TTC549 (cell line): ENCODE measurements around the gene GRID1.

ENCODE experiments used
- FAIRE-seq: peaks from 2 replicates; lab custom pipeline; 2012; peaks lifted over from hg19 to GRCh38; lab: Jason Lieb, UNC

The GRID1 gene

GRCh38 chr10:86206240-86206579 lies 160.4 kb downstream of the GRID1 start:
- FAIRE-seq, result no peak

- no peak for FAIRE-seq
Measured at GRCh38 chr10:86205306-86206239, 161.0 kb downstream of the GRID1 start.

GRCh38 chr10:86204421-86205305 lies 161.9 kb downstream of the GRID1 start:
- no peak for FAIRE-seq

DNA sequence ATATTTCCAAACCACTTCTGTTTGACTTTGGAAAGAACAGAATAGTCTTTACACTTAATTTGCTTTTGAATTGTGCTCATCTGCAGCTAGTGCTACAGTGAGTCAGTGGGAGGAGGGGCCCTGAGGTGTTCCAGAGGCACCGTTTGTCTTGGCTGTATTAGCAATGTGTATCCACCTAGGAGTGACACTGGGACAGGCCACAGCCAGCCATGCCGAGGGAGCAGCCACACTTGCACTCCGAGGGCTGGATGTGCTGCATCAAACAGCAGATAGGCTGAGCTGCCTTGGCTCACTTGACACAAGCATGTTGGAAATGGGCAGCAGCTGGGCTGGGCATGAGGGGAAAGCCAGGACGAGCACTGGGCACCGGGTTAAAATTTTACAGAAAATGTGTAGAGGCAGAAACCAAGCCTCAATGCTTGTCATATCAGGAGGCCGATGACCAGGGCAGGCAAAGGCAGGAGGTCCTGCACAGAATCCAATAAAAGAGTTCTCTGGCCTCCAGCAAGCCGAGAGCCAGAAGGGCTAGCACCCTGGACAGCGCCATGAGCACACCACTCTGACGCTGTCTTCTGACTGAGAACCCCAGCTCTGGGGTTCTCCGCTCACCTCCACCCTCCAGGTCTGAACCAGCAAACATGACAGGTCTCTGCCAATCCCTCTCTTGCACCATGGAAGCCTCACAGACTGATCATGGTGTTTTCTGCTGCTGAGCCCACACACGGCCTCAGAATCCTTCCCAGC lies 163.3 kb downstream of the GRID1 start:
- no peak for FAIRE-seq

- FAIRE-seq, result no peak
Measured at GRCh38 chr10:86202226-86202735, 164.3 kb downstream of the GRID1 start.

DNA sequence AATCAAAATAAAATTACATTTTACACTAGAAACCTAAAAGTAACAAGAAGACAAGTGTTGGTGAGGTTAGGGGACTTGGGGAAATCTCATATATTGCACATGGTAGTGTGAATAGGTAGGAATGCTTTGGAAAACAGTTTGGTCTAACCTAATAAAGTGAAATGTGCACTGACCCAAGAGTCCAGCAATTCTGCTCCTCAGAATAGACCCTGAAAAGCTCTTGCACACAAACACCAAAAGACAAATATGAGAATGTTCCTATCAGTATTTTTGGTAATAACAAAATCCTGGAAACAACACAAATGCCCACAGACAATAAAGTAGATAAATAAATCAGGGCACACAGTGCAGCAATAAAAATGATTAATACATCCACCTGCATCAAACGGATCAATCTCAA lies 165.7 kb downstream of the GRID1 start:
- FAIRE-seq, result no peak

GRCh38 chr10:86200269-86200668 lies 166.3 kb downstream of the GRID1 start:
- no peak for FAIRE-seq

- FAIRE-seq, result no peak
Measured at GRCh38 chr10:86199041-86199440, 167.6 kb downstream of the GRID1 start.

DNA sequence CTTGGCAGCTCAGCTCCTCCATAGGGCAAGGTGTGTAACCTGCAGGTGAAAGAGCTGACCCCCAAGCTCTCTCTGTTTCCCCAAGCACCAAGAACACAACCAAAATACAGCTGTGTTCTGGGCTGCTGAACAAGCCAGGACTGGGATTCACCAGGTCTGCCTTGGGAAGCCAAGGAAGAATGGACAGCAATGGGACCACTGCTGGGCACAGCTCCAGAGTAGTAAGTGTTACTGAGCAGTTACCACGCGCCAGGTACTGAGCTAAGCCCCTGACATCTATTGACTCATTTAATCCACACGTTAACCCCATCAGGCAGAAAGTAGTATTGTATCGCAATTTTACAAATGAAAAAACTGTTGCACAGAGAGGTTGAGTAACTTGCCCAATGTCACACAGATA lies 168.3 kb downstream of the GRID1 start:
- FAIRE-seq, result no peak

GRCh38 chr10:86197166-86197790 lies 169.3 kb downstream of the GRID1 start:
- FAIRE-seq, result no peak

DNA sequence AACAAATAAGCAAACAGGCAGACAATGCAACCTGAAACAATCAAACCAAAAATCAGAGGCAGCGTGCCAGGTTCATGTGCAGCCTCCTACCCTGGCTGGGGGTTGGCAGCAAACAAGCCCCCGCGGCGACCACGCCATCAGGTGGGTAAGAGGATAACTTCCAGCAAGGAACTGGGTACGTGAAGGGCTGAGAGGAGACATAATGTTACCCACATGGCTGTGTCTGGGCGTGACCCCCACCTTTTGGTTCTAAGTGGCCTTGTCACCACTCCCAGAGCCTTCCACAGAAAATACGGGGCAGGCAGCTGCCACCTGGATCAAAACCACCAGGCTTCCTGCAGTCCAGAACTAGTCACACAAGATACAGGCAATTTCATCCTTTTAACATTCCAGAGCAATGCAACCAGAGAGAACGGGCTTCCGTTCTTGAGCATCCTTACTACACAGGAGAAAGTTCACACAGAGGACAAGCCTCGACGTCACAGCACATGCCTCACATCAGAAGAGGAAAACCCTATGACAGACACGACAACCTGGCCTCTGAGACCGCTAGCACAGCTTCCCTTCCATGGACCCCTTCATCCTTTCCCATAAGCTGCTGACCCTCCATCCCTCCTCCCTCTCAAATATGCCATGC lies 171.0 kb downstream of the GRID1 start:
- FAIRE-seq, result no peak

- FAIRE-seq, result no peak
Measured at GRCh38 chr10:86194684-86195083, 171.9 kb downstream of the GRID1 start.

- no peak for FAIRE-seq
Measured at GRCh38 chr10:86193841-86194240, 172.8 kb downstream of the GRID1 start.

DNA sequence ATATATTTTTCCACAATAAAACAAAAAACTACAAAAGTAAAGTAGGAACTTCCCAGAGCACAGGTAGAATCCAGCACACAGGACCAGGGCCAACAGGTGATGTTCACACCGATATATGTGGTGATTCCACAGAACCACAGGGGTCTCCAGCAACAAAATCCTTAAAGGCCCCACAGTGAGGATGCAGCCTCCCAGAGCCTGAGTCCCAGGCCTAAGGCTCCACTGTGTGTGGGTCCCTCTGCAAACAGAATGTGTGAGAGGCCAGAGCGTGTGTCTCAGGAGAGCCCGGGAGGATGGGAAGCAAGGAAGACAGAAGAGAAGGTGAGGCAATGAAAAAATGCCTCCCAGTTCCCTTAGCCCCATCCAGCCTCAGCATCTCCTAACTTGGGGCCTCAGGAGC lies 173.9 kb downstream of the GRID1 start:
- no peak for FAIRE-seq

DNA sequence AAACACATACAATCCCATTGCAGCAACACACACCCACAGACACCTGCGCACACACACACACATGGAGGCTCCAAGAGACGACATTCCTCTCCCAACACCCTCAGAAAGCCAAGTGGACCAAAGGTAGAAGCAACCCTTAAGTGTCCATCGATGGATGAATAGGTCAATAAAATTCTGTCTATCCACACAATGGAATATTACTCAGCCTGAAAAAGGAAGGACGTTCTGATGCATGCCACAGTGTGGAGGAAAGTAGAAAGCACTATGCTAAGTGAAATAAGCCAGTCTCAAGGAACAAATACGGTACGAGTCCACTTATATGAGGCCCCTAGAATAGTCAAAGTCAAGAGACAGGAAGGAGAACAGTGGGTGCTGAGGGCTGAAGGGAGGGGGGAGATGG lies 174.4 kb downstream of the GRID1 start:
- FAIRE-seq, result no peak

DNA sequence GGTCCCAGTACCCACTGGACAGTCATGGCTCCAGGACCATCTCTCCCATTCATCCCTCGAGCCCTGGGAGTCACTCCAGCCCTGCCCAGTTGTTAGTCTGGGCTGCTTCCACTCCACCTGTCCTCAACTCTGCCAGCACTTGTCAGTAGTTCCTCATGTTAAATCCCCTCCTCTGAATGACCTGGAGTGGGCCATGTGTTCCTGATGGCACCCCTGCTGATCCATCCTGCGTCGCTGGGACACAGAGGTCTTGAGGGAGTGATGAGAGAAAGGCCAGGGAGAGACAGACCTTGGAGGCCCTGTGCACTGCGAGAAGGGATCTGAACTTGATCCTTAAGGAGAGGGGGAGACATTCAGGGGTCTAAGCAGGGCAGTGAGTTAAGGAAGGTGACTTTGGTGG lies 174.9 kb downstream of the GRID1 start:
- no peak for FAIRE-seq

DNA sequence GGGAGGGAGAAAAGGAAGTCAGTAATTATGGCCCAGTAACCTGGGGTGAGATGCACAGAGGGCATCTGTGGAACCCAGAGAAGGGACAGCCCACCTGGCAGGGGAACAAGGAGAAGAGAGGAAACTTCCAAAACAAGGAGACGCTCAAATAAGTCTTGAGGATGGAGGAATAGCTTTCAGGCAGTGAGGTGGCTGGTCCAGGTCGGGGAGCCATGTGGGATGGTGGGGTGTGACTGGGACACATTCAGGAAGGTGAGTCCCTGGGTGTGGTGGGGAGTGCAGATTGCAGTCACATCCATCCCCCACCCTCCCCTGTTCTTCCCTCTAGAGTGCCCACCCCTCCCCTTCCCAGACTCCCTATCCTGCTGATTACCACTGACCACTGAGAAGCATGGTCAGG lies 175.4 kb downstream of the GRID1 start:
- FAIRE-seq, result no peak

DNA sequence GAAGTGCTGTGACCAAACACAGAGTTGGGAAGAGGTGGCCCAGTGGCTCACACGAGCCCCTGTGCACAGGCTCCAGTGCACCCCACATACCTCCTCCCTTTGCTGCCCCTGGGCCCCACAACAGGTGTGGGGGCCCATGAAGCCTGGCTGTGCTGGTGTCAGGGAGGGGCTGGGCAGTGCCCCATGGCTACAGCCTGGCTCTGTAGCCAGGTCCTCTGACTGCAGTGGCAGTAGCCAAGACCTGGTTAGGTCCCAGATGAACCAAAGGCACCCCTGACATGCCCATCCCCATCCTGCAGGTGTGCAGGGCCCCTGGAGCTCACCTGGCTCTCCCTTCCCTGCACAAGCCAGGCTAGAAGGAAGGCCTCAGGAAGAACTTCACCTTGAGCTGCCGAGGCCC lies 176.3 kb downstream of the GRID1 start:
- FAIRE-seq, result no peak

DNA sequence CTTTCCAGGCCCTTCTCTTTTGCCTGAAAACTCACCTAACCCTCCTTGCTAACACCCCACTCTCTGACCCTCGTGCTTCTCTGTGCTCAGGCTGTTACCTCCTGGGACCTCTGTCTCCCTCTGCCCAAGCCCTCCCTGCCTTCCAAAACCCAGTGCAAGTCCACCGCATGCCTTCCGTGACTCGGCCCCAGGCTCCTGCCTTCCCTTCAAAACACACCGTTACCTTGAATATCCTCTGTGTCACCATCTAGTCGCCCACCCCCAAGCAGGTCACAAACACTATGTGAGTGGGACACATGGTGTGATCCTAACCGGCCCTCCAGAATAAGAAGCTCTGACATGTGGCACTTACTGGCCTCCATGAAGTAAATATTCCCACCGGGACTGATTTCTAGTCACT lies 176.7 kb downstream of the GRID1 start:
- FAIRE-seq, result no peak

GRCh38 chr10:86188796-86189558 lies 177.6 kb downstream of the GRID1 start:
- no peak for FAIRE-seq

GRCh38 chr10:86188326-86188725 lies 178.3 kb downstream of the GRID1 start:
- no peak for FAIRE-seq
